Natural killer cell treated with Interleukin-12 subunit alpha and Interleukin-12 subunit beta and Interleukin-15 and Interleukin-18, amount 100 ng/mL, for 72 hours (primary cell): ENCODE data around the gene LDLRAD4. TPM values are rescaled to one million over a fixed set of nuclear protein-coding genes. Genes with fewer than 3 reads are reported as not detected.

ENCODE experiments used
- ATAC-seq, 2 donors: fragments of 150-1000 bp; cut with Tn5 transposase in 1 of 2; sonication (Bioruptor Pico), chemical (Tn5 transposase) in 1 of 2; 2 replicates each; pipeline ENCODE4 v1.10.0; 2021
- DNase-seq: peaks from one replicate; pipeline ENCODE4 v3.0.0; 2022; ENCODE audit warnings: low spot score
- H3K27ac Mint-ChIP-seq, 2 donors: 1 replicate in 1 of 2; 2 replicates in 1 of 2; pipeline ENCODE4 v1.8.0; 2022; ENCODE audit warnings: mixed read lengths in 2 of 2, mild to moderate bottlenecking in 1 of 2, moderate library complexity in 1 of 2
- H3K27me3 Mint-ChIP-seq, 2 donors: 1 replicate in 1 of 2; 2 replicates in 1 of 2; pipeline ENCODE4 v1.8.0; 2022; ENCODE audit warnings: mixed read lengths in 2 of 2
- H3K36me3 Mint-ChIP-seq: one replicate; pipeline ENCODE4 v1.8.0; 2022; ENCODE audit warnings: mixed read lengths
- H3K4me1 Mint-ChIP-seq, 2 donors: 1 replicate in 1 of 2; 2 replicates in 1 of 2; pipeline ENCODE4 v1.8.0; 2022; ENCODE audit warnings: low read depth in 2 of 2, mixed read lengths in 2 of 2, mild to moderate bottlenecking in 1 of 2
- H3K4me3 Mint-ChIP-seq: one replicate; pipeline ENCODE4 v1.8.0; 2022; ENCODE audit warnings: mixed read lengths
- H3K9me3 Mint-ChIP-seq: 2 replicates; pipeline ENCODE4 v1.8.0; 2022; ENCODE audit warnings: mixed read lengths
- total RNA-seq, 2 donors: library from RNA; stranded (reverse); gene quantifications; one replicate each; pipeline ENCODE4 v1.2.3, GENCODE V29; 2022

The LDLRAD4 gene
- total RNA-seq, 2 donors from 2014 or later = 16.3 to 19.5 TPM

- Mint-ChIP-seq H3K9me3 (no peaks in the 10 kb centered on the region), H3K4me1 (peaks cover 67 to 78% of the 10 kb centered on the region in 2 donors), H3K4me3 (peak overlapping the region; percentile 88), H3K27me3 (peaks cover 0 to 3% of the 10 kb centered on the region in 2 donors), H3K27ac (peak overlapping the region; percentile 84 to 97), H3K36me3 (no peaks in the 10 kb centered on the region)
- no peak for DNase-seq
- ATAC-seq = peak in 1 of 2 donors; percentile 12
These were observed 392.6 kb downstream of the LDLRAD4 start for GRCh38 chr18:13611142-13611600.

- DNase-seq = no peak
These were observed 393.1 kb downstream of the LDLRAD4 start for GRCh38 chr18:13611601-13612195.

DNA sequence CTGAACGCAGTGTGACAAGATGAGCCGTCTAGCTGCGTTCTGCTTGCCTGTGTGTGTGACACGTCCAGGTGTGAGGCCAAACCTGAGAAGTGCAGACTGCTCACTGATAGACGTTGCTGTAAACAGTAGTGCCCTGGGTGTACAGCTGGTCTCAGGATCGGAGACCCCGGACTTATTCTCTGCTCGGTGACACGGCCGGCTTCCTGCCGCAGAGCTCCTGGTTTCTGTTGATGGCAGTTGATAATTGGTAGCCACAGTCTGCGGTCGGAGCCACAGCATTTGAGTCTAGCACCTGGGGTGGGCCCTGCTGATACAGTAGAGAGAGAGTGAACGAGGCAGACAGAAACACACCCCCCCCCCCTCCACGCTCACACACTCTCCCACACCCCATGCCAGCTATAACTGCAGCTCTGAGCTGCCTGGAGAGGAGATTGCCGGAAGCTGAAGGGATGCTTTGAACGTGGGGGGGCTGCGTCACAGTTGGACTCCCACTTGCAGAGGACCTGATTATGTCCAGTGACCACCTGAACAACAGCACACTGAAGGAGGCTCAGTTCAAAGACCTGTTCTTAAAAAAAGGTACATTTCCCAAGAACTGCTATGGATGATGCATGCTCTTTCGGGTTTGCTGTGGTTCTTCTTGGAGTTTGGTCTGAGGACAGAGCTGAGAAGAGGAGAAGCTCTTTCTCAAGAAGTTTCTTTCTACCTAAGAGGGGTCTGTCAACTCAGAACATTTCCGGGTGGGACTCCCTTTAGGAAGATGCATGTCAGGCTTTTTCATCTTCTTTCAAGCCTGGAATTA, 393.8 kb downstream of the LDLRAD4 start:
- DNase-seq = no peak
- H3K27me3 Mint-ChIP-seq = peaks cover 0 to 3% of the 10 kb centered on the region in 2 donors
- H3K27ac Mint-ChIP-seq = peak overlapping the region; percentile 84 to 97
- ATAC-seq = peak; percentile 66 to 78
- H3K36me3 Mint-ChIP-seq = no peaks in the 10 kb centered on the region
- peak overlapping the region; percentile 88 for H3K4me3 Mint-ChIP-seq
- no peaks in the 10 kb centered on the region for H3K9me3 Mint-ChIP-seq
- H3K4me1 Mint-ChIP-seq = peaks cover 72 to 86% of the 10 kb centered on the region in 2 donors

More at GRCh38 chr18:13611601-13612195, 393.1 kb downstream of the LDLRAD4 start:
- Mint-ChIP-seq H3K4me1 (peaks cover 68 to 80% of the 10 kb centered on the region in 2 donors), H3K27ac (peak overlapping the region; percentile 84 to 97), H3K27me3 (peaks cover 0 to 3% of the 10 kb centered on the region in 2 donors), H3K4me3 (peak overlapping the region; percentile 88), H3K36me3 (no peaks in the 10 kb centered on the region), H3K9me3 (no peaks in the 10 kb centered on the region)
- ATAC-seq = peak; percentile 3 to 32

DNA sequence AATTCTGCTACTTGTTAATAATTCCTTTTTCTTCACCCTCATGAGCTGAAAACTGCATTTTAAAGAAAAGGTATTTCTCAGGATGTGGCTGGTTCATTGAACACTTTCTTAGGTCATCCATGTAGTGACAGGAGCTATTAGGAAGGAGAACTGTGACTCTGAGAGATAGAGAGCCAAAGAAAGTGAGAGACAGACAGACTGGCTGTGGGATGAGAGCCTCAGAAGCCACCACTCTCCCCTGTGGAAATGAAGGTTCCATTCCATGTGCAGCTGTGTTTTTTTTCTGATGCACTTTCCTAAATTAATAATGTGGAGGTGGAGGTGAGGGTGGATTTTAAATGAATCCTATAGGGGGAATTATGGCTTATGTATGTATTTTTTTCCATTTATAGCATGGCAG, 394.5 kb downstream of the LDLRAD4 start:
- H3K4me1 Mint-ChIP-seq = peaks cover 71 to 86% of the 10 kb centered on the region in 2 donors
- no peak for DNase-seq
- H3K4me3 Mint-ChIP-seq = peak overlapping the region; percentile 88
- H3K27me3 Mint-ChIP-seq = peaks cover 0 to 3% of the 10 kb centered on the region in 2 donors
- H3K9me3 Mint-ChIP-seq = no peaks in the 10 kb centered on the region
- peak overlapping the region; percentile 84 to 97 for H3K27ac Mint-ChIP-seq
- no peaks in the 10 kb centered on the region for H3K36me3 Mint-ChIP-seq
- ATAC-seq = no peak

- DNase-seq = no peak
- H3K36me3 Mint-ChIP-seq = no peaks in the 10 kb centered on the region
- ATAC-seq = no peak
- H3K9me3 Mint-ChIP-seq = no peaks in the 10 kb centered on the region
- H3K4me3 Mint-ChIP-seq = peak overlapping the region; percentile 88
- H3K27ac Mint-ChIP-seq = peak overlapping the region; percentile 84 to 97
- peaks cover 0 to 3% of the 10 kb centered on the region in 2 donors for H3K27me3 Mint-ChIP-seq
- peaks cover 69 to 78% of the 10 kb centered on the region in 2 donors for H3K4me1 Mint-ChIP-seq
These were observed 395.3 kb downstream of the LDLRAD4 start for GRCh38 chr18:13613591-13614501.

- H3K36me3 Mint-ChIP-seq = no peaks in the 10 kb centered on the region
- H3K9me3 Mint-ChIP-seq = no peaks in the 10 kb centered on the region
- DNase-seq (no peak), ATAC-seq (peak; percentile 16 to 57)
- peaks cover 0 to 3% of the 10 kb centered on the region in 2 donors for H3K27me3 Mint-ChIP-seq
- peak overlapping the region; percentile 84 to 97 for H3K27ac Mint-ChIP-seq
- H3K4me3 Mint-ChIP-seq = peak overlapping the region; percentile 88
- peaks cover 64 to 70% of the 10 kb centered on the region in 2 donors for H3K4me1 Mint-ChIP-seq
These were observed 396.2 kb downstream of the LDLRAD4 start for GRCh38 chr18:13614641-13615288.

- Mint-ChIP-seq H3K4me3 (peak overlapping the region; percentile 88), H3K4me1 (peaks cover 69 to 70% of the 10 kb centered on the region in 2 donors), H3K27me3 (peaks cover 0 to 3% of the 10 kb centered on the region in 2 donors), H3K9me3 (no peaks in the 10 kb centered on the region), H3K36me3 (no peaks in the 10 kb centered on the region), H3K27ac (peak overlapping the region; percentile 84 to 97)
- DNase-seq (no peak), ATAC-seq (peak in 1 of 2 donors; percentile 23)
These were observed 396.9 kb downstream of the LDLRAD4 start for GRCh38 chr18:13615432-13615861.

DNA sequence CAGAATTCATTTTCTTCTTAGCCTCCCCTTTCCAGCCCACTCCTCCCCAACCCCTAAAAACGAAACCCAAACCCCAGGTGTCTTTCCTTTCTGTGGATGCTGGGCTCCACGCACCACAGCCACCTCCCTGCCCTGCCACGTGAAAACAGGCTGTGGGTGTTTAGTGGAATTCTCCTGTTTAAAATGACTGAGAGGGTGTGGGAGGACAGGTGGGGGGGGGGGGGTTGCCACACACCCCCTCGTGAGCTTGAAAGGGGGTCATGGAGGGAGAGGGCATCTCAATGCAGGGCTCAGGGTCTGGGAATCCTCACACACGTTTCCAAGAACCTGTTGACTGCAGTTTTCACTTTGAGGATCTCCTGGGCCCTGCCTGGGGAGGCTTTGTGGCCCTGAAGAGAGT, 397.5 kb downstream of the LDLRAD4 start:
- H3K27ac Mint-ChIP-seq = peak overlapping the region; percentile 84 to 97
- peak overlapping the region; percentile 88 for H3K4me3 Mint-ChIP-seq
- peaks cover 66 to 67% of the 10 kb centered on the region in 2 donors for H3K4me1 Mint-ChIP-seq
- H3K9me3 Mint-ChIP-seq = no peaks in the 10 kb centered on the region
- DNase-seq = no peak
- H3K27me3 Mint-ChIP-seq = peaks cover 0 to 3% of the 10 kb centered on the region in 2 donors
- no peaks in the 10 kb centered on the region for H3K36me3 Mint-ChIP-seq
- no peak for ATAC-seq

DNA sequence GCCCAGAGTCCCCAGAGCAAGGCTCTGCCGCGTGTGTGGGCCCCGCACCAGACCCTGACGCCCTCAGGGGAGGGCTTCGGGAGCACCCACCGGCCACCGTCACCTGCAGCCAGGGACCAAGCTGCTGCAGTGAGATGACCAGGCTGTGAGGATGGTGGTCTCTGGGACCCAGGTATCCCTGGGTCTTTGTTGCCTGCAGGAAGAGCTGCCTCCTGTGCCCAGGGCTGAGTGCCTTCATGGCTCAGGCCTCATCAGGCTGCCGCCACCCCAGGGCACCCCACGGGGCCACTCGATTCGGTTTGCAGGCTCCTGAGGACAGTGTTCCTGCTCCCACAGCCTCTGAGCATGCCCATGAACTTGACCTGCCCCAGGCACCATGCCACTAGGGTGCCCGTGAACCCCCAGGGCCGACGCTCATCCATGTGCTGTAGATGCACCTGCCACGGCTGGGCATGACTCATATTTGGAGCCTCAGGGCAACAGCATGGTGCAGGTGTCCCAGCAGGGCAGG, 398.0 kb downstream of the LDLRAD4 start:
- peak overlapping the region; percentile 58 for H3K4me3 Mint-ChIP-seq
- no peak for ATAC-seq

GRCh38 chr18:13617826-13618515, 399.4 kb downstream of the LDLRAD4 start:
- Mint-ChIP-seq H3K4me1 (peaks cover 47 to 48% of the 10 kb centered on the region in 2 donors), H3K4me3 (no peak overlapping the region), H3K27me3 (no peaks in the 10 kb centered on the region), H3K36me3 (no peaks in the 10 kb centered on the region), H3K9me3 (no peaks in the 10 kb centered on the region), H3K27ac (peak overlapping the region in 1 of 2 donors; percentile 68)
- no peak for DNase-seq
- ATAC-seq = no peak

More for the DNA sequence above, 398.0 kb downstream of the LDLRAD4 start:
- Mint-ChIP-seq H3K27me3 (peaks cover 0 to under 1% of the 10 kb centered on the region in 2 donors), H3K9me3 (no peaks in the 10 kb centered on the region), H3K27ac (peak overlapping the region; percentile 84 to 97), H3K4me1 (peaks cover 61 to 62% of the 10 kb centered on the region in 2 donors), H3K36me3 (no peaks in the 10 kb centered on the region)
- DNase-seq = no peak

GRCh38 chr18:13618760-13619438, 400.3 kb downstream of the LDLRAD4 start:
- ATAC-seq (no peak), DNase-seq (no peak)
- H3K4me1 Mint-ChIP-seq = peaks cover 38 to 41% of the 10 kb centered on the region in 2 donors
- peak overlapping the region in 1 of 2 donors; percentile 47 for H3K27ac Mint-ChIP-seq
- H3K27me3 Mint-ChIP-seq = no peaks in the 10 kb centered on the region
- H3K4me3 Mint-ChIP-seq = no peak overlapping the region
- H3K9me3 Mint-ChIP-seq = no peaks in the 10 kb centered on the region
- no peaks in the 10 kb centered on the region for H3K36me3 Mint-ChIP-seq
